HFFc6 (cell line): ENCODE results near the gene TCHHL1. TPM values are rescaled to one million over a fixed set of nuclear protein-coding genes. Genes with fewer than 3 reads are reported as not detected.
"Not testable (repeated sequence)": the region's sequence is repeated elsewhere in the genome, so short reads cannot be mapped to it uniquely, and the experiment has no call there.

ENCODE experiments used
- DNase-seq: peaks from one replicate; pipeline ENCODE4 v3.0.0-alpha.2; 2018
- H3K27ac Mint-ChIP-seq: 2 replicates; pipeline ENCODE4 v1.8.0; 2020; ENCODE audit warnings: mild to moderate bottlenecking, mixed read lengths
- H3K27me3 Mint-ChIP-seq: 2 replicates; pipeline ENCODE4 v1.8.0; 2021; ENCODE audit warnings: mild to moderate bottlenecking, moderate library complexity, mixed read lengths; ENCODE audit not compliant: insufficient read depth
- H3K36me3 Mint-ChIP-seq: 2 replicates; pipeline ENCODE4 v1.8.0; 2021; ENCODE audit warnings: low read depth, mixed read lengths
- H3K4me1 Mint-ChIP-seq: 2 replicates; pipeline ENCODE4 v1.8.0; 2020; ENCODE audit warnings: low read depth, mixed read lengths
- H3K4me3 Mint-ChIP-seq: 2 replicates; pipeline ENCODE4 v1.8.0; 2020; ENCODE audit warnings: mild to moderate bottlenecking, moderate library complexity, mixed read lengths
- H3K9me3 Mint-ChIP-seq: 2 replicates; pipeline ENCODE4 v1.8.0; 2020; ENCODE audit warnings: mild to moderate bottlenecking, mixed read lengths
- CTCF ChIP-seq: fragments of 200-600 bp; sonication (generic); IDR thresholded peaks from 2 replicates; pipeline ENCODE4 v1.5.0; 2021; ENCODE audit warnings: antibody characterized with exemption, mild to moderate bottlenecking
- total RNA-seq, 6 experiments: library from RNA; stranded (reverse); fragmentation: NEBNext Ultra II Directional; extraction: Animal tissue kit (Norgen Biotek cat#: 25700); gene quantifications; 2 replicates in 1 of 6; 3 replicates in 5 of 6; pipeline ENCODE4 v1.2.3, GENCODE V29; 2021

The TCHHL1 gene
- total RNA-seq, 6 experiments from 2014 or later, result not detected

- no peak overlapping the region for H3K27ac Mint-ChIP-seq
- no peaks in the 10 kb centered on the region for H3K9me3 Mint-ChIP-seq
- H3K27me3 Mint-ChIP-seq, result peaks cover 12% of the 10 kb centered on the region
- no peak for DNase-seq
- no peaks in the 10 kb centered on the region for H3K4me1 Mint-ChIP-seq
- no peaks in the 10 kb centered on the region for H3K36me3 Mint-ChIP-seq
- TF ChIP-seq CTCF, result no peak
- H3K4me3 Mint-ChIP-seq, result no peak overlapping the region
Observed at GRCh38 chr1:152084853-152085252, 4.0 kb downstream of the TCHHL1 start.

GRCh38 chr1:152081026-152081425 lies 7.8 kb downstream of the TCHHL1 start:
- not testable (repeated sequence) for H3K36me3 Mint-ChIP-seq, H3K27ac Mint-ChIP-seq, H3K4me3 Mint-ChIP-seq, DNase-seq, H3K9me3 Mint-ChIP-seq, H3K4me1 Mint-ChIP-seq
- peaks cover 18% of the 10 kb centered on the region for H3K27me3 Mint-ChIP-seq

DNA sequence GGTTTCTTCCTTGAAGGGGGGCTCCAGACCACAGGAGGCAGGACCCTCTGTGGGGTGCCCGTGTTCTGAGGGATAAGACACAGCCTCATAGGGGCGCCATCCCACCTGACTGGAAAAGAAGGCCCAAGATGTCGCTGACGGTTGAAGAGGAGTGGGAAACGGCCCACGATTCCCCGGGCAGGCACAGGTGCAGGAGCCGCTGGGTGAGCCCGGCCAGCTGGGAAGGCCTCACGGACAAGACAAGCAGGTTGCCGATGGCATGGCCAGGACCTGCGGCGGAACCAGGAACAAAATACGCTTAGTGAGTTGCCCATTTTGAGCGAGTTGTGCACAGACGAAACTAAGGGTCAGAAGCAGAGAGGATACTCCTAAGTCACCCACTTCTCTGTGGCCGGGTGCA lies 8.4 kb downstream of the TCHHL1 start:
- H3K4me3 Mint-ChIP-seq, H3K36me3 Mint-ChIP-seq, DNase-seq, H3K27ac Mint-ChIP-seq, H3K9me3 Mint-ChIP-seq, H3K4me1 Mint-ChIP-seq: not testable (repeated sequence)
- peaks cover 18% of the 10 kb centered on the region for H3K27me3 Mint-ChIP-seq

DNA sequence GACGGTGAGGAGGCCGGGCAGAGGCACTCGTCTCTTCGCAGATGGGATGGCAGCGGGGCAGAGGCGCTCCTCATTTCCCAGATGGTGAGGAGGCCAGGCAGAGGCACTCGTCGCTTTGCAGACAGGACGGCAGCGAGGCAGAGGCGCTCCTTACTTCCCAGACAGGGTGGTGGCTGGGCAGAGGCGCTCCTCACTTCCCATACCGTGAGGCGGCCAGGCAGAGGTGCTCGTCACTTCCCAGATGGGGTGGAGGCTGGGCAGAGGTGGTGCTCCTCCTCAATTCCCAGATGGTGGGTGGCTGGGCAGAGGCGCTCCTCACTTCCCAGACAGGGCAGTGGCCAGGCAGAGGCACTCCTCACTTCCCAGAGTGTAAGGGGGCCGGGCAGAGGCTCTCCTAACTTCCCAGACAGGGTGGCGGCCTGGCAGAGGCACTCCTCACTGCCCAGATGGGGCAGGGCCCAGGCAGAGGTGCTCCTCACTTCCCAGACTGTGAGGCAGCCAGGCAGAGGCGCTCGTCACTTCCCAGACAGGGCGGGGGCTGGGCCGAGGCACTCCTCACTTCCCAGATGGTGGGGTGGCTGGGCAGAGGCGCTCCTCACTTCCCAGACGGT lies 9.9 kb downstream of the TCHHL1 start:
- peaks cover 20% of the 10 kb centered on the region for H3K27me3 Mint-ChIP-seq
- H3K9me3 Mint-ChIP-seq, result no peaks in the 10 kb centered on the region
- TF ChIP-seq CTCF, result no peak

GRCh38 chr1:152072311-152072710 lies 16.6 kb downstream of the TCHHL1 start:
- peaks cover 5% of the 10 kb centered on the region for H3K27me3 Mint-ChIP-seq

More for the DNA sequence above, 9.9 kb downstream of the TCHHL1 start:
- H3K4me3 Mint-ChIP-seq, result no peak overlapping the region
- H3K27ac Mint-ChIP-seq, result no peak overlapping the region
- no peaks in the 10 kb centered on the region for H3K4me1 Mint-ChIP-seq
- H3K36me3 Mint-ChIP-seq, result no peaks in the 10 kb centered on the region
- no peak for DNase-seq

GRCh38 chr1:152071123-152071522 lies 17.7 kb downstream of the TCHHL1 start:
- Mint-ChIP-seq H3K27ac (no peak overlapping the region), H3K9me3 (no peaks in the 10 kb centered on the region), H3K4me1 (no peaks in the 10 kb centered on the region), H3K4me3 (no peak overlapping the region), H3K27me3 (peaks cover 2% of the 10 kb centered on the region), H3K36me3 (no peaks in the 10 kb centered on the region)
- TF ChIP-seq CTCF, result no peak
- DNase-seq, result no peak

More at GRCh38 chr1:152072311-152072710, 16.6 kb downstream of the TCHHL1 start:
- Mint-ChIP-seq H3K4me3 (no peak overlapping the region), H3K36me3 (no peaks in the 10 kb centered on the region), H3K4me1 (no peaks in the 10 kb centered on the region), H3K9me3 (no peaks in the 10 kb centered on the region), H3K27ac (no peak overlapping the region)
- TF ChIP-seq CTCF, result no peak
- DNase-seq, result no peak

GRCh38 chr1:152067929-152068328 lies 20.9 kb downstream of the TCHHL1 start:
- TF ChIP-seq CTCF, result no peak
- H3K36me3 Mint-ChIP-seq, result no peaks in the 10 kb centered on the region
- DNase-seq, result no peak
- H3K9me3 Mint-ChIP-seq, result no peaks in the 10 kb centered on the region
- no peak overlapping the region for H3K27ac Mint-ChIP-seq
- H3K27me3 Mint-ChIP-seq, result peaks cover 1% of the 10 kb centered on the region; the same call in 1 of the 2 replicates
- H3K4me1 Mint-ChIP-seq, result no peaks in the 10 kb centered on the region
- H3K4me3 Mint-ChIP-seq, result no peak overlapping the region
